Activated CD8-positive, alpha-beta memory T cell treated with anti-CD3 and anti-CD28 coated beads, Interleukin-2, amount 50 U/mL, for 48 hours (primary cell): Measurements from ENCODE around the gene CDHR3.

Source experiments
- DNase-seq: peaks from one replicate; pipeline ENCODE4 v3.0.0-alpha.2; 2020

The CDHR3 gene

DNA sequence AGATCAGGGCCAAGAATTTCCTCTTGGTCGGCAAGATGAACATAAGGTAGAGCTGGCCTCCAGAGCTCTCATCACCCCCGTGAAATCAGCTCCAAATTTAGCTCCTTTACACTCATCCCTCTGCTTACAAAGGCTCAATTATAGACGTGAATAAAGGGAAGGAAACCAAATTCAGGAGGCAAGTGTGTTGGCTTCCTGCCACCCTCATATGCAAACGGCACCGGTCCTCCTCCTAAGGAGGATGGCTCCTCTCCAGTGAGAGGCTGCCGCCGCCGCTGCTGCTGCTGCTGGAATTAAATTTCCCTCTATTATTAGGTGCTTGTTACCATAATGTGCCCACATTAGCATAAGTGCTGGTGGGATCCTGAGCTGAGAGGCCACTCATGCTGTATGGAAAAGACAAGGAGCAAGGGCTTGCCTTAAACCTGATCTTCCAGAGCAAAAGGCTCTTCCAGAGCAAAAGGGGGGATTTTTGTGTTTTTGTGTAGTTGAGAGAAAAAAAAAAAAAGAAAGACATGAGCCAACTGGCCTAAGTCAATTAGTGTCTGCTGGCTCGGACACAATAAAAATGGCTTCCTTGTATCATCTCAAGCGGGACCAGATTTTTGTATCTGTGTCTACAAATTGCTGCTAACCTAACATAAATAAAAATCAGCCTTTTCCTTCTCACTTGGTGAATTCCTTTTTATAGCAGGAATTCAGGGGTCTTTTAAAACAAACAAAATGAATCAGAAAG is 68.4 kb downstream of the CDHR3 start:
- no peak for DNase-seq

DNA sequence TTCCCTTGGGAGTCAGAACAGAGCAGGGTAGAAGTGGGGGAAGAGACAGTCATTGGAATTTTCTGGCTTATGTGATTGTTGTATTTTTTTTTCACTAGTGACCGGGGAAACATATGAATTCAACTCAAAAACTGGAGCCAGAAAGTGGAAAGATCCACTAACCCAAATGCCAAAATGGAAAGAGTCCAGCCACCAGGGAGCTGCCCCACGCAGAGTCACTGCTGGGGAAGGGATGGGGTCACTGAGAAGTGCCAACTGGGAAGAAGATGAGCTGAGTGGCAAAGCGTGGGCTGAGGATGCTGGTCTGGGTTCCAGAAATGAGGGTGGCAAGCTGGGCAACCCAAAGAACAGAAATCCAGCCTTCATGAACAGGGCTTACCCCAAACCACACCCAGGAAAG is 69.2 kb downstream of the CDHR3 start:
- DNase-seq: no peak

DNA sequence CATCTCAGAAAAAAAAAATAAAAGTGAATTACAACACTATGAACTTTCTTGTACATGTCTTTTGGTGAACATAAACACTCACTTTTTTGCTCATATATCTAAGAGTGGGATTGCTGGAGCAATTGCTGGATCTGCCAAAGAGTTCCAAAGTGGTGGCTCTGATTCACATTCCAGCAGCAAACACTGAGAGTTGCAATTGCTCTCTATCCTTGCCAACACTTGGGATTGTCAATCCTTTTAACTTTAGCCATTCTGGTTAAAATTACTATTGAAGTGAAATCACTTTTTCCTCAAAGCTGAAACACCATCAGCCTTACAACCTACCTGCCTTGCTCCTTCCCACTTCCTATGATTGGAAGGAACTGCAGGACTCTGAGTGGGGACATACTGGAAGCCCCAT is 70.7 kb downstream of the CDHR3 start:
- no peak for DNase-seq

DNA sequence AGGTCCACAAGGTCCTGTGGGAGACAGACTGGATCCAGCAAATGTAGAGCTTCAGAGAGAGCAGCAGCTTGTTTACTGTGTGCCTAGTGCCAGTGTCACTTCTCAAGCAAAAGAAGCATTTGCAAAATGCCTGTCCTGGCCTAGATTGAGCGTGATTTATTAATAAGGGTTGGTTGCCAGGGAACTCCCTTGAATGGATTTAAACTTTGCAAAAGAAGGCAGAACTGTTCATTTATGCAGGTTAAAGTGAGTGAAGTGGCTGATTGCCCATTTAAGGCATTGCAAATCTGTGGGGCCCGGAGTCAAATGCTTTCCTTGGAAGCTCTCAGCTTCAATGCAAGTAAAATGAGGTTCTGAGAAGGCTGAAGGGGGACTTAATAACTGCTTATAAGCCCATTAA is 71.3 kb downstream of the CDHR3 start:
- DNase-seq: no peak

DNA sequence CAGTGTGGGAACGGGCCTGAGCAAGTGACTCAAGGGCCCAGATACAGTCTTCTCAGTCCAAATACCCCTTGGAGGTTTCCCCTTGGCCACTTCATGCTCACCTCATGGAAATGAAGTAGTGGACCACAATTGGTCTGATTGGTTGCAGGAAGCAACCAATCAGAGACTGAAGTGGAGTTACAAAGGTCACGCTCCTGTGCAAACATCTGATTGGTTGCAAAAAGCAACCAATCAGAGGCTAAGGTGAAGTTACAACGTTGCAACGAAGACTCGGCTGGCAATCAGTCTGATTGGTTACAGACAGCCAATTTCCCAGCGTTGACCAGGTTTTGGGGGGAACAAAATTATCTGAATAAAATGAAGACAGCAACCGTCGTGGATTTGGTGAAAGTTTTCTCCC is 72.5 kb downstream of the CDHR3 start:
- DNase-seq: no peak

DNA sequence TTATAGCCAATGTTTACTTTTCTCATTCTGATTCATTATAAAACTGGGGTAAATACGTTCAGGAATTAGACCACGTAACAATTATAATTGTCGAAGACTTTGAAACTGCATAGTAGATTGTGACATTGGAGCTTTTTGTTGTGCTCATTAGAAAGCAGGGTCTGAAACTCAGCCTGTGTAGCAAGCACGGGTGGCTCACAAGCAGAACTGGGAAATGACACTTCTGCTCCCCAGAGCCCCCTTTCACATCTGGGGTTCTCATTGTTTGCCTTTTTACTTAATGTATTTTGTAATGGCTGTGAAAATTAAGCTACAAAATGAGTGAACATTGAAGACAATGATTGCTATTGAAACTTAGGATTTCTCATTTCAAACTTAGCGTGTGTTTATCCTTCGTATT is 72.9 kb downstream of the CDHR3 start:
- no peak for DNase-seq

DNA sequence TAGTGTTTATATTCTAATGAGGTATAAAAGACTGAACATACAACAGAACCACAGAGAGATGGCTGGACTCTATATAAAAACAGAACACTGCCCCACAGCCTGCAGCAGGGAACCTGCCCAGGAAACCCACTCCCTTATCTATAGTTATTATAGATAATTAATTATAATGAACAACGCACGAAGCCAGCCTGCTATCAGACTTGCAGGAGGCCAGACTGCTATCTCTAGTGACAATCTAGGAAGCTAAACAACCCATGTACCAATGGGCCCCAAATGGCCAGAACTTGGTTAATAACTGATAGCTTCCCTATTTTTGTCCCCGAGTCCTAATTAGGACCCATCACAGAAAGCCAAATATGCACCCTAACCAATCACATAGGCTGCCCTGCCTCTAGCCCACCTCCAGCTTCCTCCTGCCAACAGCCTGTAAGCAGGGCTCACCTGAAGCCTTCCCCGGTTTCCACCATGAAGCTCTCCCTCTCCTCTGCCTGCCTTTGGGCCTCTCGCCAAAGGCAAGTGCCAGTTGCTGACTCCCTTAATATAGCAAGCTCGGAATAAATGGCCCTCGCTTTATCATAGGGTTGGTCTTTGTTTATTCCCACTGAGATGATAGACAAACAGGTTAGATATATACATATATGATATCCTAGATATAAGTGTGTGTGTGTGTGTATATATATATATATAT is 74.6 kb downstream of the CDHR3 start:
- DNase-seq: no peak

DNA sequence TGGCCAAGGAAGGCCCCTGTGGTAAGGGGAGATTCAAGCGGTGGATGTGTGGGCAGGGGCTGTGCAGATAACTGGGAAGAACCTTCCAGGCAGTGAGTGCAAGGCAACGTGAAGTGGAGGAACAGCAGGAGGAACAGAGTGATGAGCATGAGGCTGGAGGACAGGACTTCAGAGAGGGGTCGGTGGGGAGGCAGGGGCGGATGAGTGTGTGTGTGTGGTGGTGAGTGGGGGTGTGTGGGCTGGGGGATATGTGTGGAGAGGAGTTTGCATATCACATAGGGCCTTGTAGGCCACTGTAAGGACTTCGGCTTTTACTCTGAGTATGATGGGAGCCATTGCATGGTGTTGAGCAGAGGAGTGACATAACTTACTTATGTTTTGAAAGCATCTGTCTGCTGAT is 75.2 kb downstream of the CDHR3 start:
- DNase-seq: no peak

DNA sequence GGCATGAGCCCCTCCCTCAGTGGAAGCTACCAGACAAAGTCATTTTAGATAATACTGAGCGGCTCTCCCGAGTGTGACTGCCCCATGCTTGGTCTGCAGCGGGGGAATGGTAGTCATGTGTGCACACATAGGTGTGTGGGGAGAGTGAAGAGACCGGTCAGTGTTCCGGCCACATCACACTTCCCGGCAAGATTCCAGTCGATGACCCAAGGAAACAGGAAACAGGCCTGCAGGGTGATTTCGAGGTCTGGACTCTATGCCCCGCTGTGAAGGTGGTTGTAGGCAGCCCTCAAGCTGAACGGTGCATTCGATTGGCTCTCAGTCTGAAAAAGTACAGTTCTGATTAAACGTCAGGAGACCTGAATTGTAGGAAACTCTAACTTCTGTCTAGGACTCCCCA is 75.9 kb downstream of the CDHR3 start:
- no peak for DNase-seq

DNA sequence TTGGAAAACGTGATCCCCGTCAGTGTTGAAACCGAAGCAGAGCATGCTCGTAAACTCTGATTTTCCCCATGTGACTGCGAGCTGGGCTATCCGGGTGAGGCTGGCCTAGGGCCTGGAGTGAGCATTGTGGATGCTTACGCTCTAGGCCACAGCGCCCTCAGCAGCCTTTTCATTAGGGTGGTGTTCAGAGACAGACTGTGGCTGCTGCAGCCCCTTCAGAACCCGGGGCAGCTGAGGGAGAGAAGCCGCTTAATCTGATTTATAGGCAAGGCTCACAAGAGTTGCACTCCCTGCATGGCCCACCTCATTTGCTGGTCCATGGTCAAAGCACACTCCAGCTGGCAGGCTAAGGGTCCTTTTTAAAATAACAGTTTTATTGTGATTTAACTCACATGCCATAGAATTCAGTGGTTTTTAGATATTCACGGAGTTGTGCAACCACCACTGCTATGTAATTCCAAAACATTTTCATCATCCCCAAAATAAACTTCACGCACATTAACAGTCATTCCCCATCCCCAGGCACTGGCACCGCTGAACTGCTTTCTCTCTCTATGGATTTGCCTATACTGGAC is 76.5 kb downstream of the CDHR3 start:
- DNase-seq: no peak

DNA sequence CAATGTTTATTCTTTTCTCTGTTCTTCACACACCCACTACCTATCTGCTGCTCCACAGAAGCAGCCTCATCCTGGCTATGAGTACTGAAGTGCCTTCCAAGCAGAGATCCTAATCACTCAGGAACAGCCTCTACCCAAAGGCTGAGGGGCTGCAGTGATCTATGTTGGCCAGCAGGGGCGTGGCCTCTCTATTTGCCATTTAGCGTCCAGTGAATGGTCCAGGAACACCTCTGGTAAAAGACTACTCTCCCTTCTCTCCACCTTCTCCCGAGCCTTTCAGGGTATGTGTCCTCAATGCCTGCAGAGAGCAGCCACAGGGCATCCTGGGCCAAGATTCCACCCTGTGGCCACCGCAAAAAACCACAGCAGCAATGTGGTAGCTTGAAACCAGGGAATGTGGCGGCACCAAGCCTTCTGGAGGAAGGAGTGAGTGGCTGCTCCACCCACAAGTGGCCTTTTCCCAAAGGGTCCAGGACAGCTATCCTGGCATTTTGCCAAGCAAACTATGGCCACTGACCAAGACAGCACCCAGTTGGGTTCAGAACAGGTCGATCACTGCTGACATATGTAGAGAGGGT is 78.2 kb downstream of the CDHR3 start:
- no peak for DNase-seq

DNA sequence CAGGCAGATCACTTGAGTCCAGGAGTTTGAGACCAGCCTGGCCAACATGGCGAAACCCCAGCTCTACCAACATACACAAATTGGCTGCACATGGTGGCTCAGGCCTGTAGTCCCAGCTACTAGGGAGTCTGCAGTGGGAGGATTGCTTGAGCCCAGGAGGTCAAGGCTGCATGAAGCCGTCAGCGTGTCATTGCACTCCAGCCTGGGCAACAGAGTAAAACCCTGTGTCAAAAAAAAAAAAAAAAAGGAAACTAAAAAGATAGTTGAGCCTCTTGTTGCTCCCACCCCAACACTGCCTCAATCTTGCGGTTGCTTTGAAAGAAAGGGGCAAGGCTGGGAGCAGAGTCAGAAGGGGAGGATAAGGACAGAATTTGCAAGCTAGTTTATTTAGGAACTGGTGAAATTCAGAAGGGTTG is 79.1 kb downstream of the CDHR3 start:
- no peak for DNase-seq

DNA sequence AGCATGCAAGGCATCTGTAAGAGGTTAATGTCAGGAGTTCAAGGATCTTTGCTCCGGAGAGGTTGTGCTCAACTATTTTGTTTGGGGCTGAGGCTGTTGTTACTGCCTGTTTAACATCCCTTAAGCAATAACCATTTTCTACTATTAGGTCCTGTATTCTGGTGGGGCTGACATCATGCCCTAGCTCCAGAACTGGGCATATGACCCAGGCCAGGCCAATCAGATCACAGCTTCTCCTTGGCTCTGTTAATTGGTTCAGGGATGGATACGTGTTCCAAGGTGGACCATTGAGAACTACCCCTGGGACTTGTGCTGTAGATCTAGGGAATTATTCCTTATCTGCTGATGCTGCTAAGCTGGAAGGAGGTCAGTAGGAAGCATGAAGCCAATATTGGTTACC is 82.1 kb downstream of the CDHR3 start:
- DNase-seq: no peak

DNA sequence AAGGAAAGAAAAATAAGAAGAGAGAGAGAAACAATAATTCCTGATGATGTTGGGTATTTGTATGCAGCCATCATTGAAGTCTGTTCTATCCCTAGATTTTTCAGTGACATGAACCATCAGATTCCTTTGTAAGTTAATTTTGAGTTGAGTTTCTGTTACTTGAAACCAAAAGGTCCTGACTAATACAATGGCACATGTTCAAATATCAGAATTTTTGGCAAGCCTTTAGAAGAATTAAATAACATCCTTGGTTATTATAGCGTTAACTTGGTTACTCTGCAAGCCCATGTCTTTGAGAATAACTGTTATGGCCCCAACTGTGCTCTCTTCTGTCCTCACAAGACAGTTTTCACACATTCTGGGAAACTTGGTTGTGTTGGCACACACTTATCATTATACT is 82.5 kb downstream of the CDHR3 start:
- DNase-seq: no peak

DNA sequence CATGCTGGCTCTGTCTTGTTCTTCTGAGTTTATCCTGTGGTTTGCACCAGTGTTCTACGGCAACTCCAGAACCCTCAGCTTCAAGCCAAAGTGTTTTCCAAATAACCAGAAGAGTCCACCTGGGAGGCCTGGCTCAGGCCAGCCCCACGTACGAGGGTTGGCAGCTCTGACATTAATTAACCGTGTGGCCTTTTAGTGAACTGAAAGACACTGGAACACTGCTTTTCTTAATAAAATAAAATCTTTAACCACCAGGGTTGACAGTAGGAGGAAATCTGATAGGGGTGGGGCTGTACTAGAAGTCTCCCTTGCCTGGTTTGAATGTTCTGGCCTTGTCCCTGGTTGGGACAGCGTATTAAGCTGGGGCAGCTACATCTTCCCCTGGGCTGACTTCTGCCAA is 84.1 kb downstream of the CDHR3 start:
- no peak for DNase-seq

DNA sequence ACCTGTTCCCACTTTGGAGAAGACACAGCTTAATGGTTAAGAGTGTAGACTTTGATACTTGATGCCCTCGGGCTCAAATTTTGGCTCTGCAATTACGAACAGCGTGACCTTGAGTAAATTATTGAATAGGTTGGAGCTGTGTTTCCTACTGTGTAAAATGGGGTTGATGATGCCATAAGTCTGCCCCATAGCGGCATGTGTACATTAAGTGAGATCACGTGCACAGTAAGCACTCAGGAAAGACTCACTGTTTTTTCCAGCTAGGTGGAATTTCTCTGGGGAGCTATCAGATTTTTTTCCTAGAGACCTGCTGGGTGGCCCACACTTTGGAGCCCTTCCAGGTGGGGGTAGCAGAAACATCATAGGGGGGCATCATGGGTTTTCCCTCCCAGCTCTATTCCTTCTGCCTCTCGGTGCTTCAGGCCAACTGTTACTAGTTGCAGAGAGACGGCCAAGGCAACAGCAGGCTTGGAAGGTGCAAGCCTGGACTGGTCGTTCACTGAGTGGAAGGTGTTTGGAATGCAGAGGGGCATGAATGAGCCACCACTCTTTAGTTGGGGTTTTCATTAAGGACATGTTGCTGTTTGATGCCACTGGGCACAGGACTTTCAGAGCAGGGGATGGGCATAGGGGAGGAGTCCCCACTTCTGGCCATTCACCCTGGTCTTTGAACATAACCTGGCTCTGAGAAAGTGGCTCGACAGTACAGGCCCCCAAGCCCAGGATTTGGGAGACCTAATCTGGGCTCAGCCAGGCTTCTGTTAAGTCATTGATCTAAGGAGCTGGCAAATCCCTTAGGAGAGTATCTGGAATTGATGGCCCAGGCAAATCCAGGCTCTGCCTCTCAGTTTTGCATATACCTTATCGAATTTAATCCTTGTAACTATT is 85.0 kb downstream of the CDHR3 start:
- DNase-seq: no peak

DNA sequence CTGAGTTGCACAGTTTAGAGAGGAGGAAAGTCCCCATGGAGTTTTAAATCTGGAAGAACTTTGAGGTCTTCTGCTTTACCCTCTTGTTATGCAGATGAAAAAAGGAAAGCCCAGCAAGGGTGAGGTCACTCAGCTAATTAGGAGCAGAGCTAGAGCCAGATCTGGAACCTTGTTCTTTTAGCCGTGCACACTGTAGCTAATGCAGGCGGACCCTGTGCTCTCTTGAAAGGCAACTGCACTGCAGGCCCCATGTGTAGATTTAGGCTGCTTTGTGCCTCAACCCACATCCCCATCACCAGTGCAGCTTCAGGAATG is 85.6 kb downstream of the CDHR3 start:
- DNase-seq: no peak

DNA sequence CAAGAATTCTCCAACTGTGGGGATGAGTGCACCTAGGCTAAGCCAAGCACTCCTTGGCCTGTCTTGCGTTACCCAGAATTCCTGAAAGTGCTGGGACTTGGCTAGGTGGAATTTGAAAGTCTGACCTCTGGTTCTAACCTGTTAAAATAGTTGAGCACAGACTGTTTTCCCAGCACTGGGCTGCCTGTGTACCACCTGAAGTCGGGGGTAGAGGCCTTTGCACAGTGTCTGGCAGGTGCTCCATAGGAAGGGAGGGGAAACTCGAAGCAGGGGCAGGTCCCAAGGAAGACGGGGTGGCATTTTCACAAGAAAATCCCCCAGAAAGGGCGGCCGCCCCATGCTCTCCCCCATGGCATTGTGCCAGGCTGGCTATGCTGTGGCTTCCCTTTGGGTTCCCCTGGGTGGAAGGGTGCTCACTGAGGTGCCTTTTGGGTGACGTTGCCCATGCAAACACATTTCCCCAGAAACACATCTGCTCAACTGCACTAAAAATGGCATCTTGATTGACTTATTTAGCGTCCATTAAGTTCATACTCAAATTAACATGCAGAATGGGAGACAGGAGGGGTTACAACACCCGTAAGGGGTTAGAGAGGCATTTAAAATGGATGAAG is 86.2 kb downstream of the CDHR3 start:
- no peak for DNase-seq

DNA sequence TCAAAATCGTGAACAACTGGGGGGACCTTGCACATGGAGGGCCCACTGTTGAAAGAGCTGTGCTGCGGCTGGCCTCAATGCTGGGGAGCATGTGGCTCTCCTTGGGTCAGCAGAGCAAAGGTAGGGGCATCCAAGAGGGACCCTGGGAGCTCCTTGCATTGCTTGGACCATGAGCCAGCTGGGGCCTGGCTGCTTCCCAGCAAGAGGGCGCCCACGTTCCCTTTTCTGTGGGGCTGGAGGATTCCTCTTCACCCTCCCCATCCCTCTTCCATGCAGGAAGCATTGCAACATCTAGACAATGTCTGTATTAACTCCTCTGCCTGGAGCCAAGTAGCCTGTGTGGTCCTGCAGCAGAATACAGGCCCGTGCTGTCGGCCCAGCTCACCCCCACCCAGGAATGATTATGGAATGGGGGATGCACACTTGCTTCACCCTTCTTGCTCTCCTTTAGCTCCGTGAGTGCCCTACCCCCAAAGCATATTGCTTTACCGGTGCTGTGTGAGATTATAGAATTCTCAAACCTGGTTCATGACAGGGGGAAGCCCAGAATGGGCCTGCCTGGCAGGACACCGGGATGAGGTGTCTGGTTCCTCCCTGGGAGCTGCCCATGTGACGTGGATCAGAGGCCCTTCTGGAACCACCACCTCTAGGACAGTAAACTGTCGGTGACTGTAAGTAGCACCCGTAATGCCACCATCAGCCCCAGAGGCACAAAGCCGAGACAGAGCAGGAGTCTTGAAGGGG is 87.1 kb downstream of the CDHR3 start:
- DNase-seq: no peak

DNA sequence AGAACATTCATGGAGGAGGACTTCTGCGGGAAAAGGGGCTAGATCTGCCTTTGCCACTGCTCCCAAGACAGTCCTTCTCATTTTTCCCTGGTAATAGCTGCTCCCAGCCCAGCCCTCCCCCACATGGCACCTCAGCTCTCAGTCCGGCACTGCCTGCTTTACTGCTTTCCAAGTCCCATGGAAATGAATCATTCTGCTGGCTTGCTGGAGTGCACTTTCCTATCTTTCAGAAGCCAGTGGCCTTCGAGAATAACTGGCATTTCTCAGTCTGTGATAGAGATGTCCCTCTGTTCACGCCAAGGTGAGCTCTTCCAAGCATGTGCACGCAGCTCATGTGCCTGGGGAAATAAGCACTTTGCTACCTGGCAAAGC is 87.7 kb downstream of the CDHR3 start:
- no peak for DNase-seq

DNA sequence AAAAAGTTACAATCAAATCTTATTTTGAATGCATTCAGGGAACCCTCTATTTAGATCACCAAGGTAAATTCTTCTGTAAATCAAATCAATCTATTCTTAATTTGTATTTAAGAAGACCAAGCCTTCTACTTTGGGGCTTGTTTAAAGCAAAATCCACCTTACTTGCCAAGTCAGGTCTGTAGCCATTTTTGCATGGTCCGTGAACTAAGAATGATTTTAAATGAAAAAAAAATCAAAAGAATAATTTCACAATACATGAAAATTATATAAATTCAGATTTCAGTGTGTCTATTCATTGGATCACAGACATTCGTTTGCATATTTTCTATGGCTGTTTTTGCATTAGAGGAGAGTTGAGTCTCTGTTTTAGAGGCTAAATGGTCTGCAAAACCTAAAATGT is 89.6 kb downstream of the CDHR3 start:
- DNase-seq: no peak

DNA sequence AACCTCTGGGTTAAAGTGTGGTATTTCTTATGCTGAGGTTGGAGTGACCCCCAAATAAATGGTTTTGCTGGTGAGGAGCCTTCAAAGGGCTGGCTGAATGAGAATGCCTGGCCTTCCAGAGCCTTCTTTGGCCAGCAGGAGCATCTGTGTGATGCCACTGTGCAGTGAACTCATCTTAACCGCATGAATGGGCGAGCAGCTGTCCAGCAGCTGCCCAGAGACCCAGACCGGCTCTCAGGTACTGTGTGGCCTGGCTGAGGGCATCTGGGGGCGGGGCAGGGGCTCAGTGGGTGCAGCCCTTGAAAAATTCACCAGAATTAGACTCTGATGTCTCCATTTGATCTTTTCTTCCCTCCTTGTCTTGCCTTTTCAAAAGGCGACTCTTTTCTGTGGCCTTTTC is 90.0 kb downstream of the CDHR3 start:
- no peak for DNase-seq
